HepG2 (cell line): ENCODE measurements around the gene PHYHIPL. TPM values are rescaled to one million over a fixed set of nuclear protein-coding genes. Genes with fewer than 3 reads are reported as not detected.

Experiments used
- AKAP8 ChIP-seq: sonication (generic); formaldehyde crosslinking; IDR thresholded peaks from 2 replicates; pipeline ENCODE4 v1.5.1; 2020; ENCODE audit warnings: mild to moderate bottlenecking, missing genetic modification reagents
- FOXK1 ChIP-seq: sonication (generic); formaldehyde crosslinking; IDR thresholded peaks from 2 replicates; pipeline ENCODE4 v1.4.0; 2020; ENCODE audit warnings: low read depth, missing genetic modification reagents, borderline replicate concordance
- GTF3A ChIP-seq: sonication (generic); formaldehyde crosslinking; conservative IDR thresholded peaks from 2 replicates; pipeline ENCODE4 v1.4.0; 2020; ENCODE audit warnings: mild to moderate bottlenecking, missing genetic modification reagents
- HDAC1 ChIP-seq: sonication (generic); formaldehyde crosslinking; IDR thresholded peaks from 2 replicates; pipeline ENCODE4 v1.5.1; 2020; ENCODE audit warnings: mild to moderate bottlenecking, missing genetic modification reagents
- JUND ChIP-seq: sonication (generic); formaldehyde crosslinking; IDR thresholded peaks from 2 replicates; pipeline ENCODE4 v1.8.0; 2022; ENCODE audit warnings: mild to moderate bottlenecking, missing genetic modification reagents
- MIXL1 ChIP-seq: IDR thresholded peaks from 2 replicates; pipeline ENCODE4 v1.6.1; 2016
- NFKBIZ ChIP-seq: IDR thresholded peaks from 2 replicates; pipeline ENCODE4 v1.6.1; 2018; ENCODE audit warnings: missing genetic modification reagents, missing compliant biosample characterization
- RBFOX2 ChIP-seq: fragments of 200-400 bp; formaldehyde crosslinking; IDR thresholded peaks from 2 replicates; pipeline ENCODE4 v1.6.1; 2017; ENCODE audit warnings: low read depth, mild to moderate bottlenecking, low read length
- STAG1 ChIP-seq: sonication (generic); formaldehyde crosslinking; IDR thresholded peaks from 2 replicates; pipeline ENCODE4 v1.4.0; 2020; ENCODE audit warnings: missing genetic modification reagents
- TARDBP ChIP-seq: sonication (generic); formaldehyde crosslinking; IDR thresholded peaks from 2 replicates; pipeline ENCODE4 v1.8.0; 2022; ENCODE audit warnings: mild to moderate bottlenecking, missing genetic modification reagents
- THAP11 ChIP-seq: IDR thresholded peaks from 2 replicates; pipeline ENCODE4 v1.6.1; 2016; ENCODE audit warnings: missing biosample characterization, missing genetic modification reagents
- ZFP90 ChIP-seq: sonication (generic); formaldehyde crosslinking; IDR thresholded peaks from 2 replicates; pipeline ENCODE4 v1.8.0; 2022; ENCODE audit warnings: missing genetic modification reagents, mild to moderate bottlenecking, inconsistent platforms, borderline replicate concordance
- ZNF775 ChIP-seq: sonication (generic); formaldehyde crosslinking; IDR thresholded peaks from 2 replicates; pipeline ENCODE4 v1.4.0; 2020; ENCODE audit warnings: missing genetic modification reagents, mild to moderate bottlenecking, moderate library complexity, borderline replicate concordance
- ZNF782 ChIP-seq: sonication (generic); formaldehyde crosslinking; IDR thresholded peaks from 2 replicates; pipeline ENCODE4 v1.4.0; 2020; ENCODE audit warnings: missing genetic modification reagents, mild to moderate bottlenecking, borderline replicate concordance
- polyA plus RNA-seq, 8 experiments: library from polyadenylated mRNA; depleted of rRNA in 3 of 8; stranded (reverse) in 7 of 8; unstranded in 1 of 8; fragments of >200 nt; fragmentation: Illumina TruSeq in 4 of 8; extraction: Trizol in 4 of 8; gene quantifications; 2 replicates each; pipeline versions ENCODE4 v1.2.1 to v1.2.3, GENCODE V29; 2011 to 2016; ENCODE audit warnings: low read depth in 4 of 8, missing spikeins in 1 of 8, mixed read lengths in 1 of 8; ENCODE audit not compliant: insufficient read depth in 1 of 8
- total RNA-seq, 5 experiments: library from RNA; depleted of rRNA; stranded (reverse); fragments of >200 nt; fragmentation: Illumina TruSeq; extraction: Trizol; gene quantifications; 2 replicates each; pipeline ENCODE4 v1.2.3, GENCODE V29; 2016; ENCODE audit warnings: low read depth in 1 of 5
- TF ChIP-seq, protein P1 (sequence below): sonication (generic); formaldehyde crosslinking; conservative IDR thresholded peaks from 2 replicates; pipeline ENCODE4 v1.4.0; 2020; ENCODE audit warnings: mild to moderate bottlenecking, missing genetic modification reagents, moderate library complexity
- TF ChIP-seq, protein P2 (sequence below): sonication (generic); formaldehyde crosslinking; conservative IDR thresholded peaks from 2 replicates; pipeline ENCODE4 v1.8.0; 2022; ENCODE audit warnings: mild to moderate bottlenecking, moderate library complexity, missing genetic modification reagents
- TF ChIP-seq, protein P3 (sequence below): sonication (generic); formaldehyde crosslinking; IDR thresholded peaks from 2 replicates; pipeline ENCODE4 v1.5.0; 2020; ENCODE audit warnings: mild to moderate bottlenecking, missing genetic modification reagents
- TF ChIP-seq, protein P4 (sequence below): IDR thresholded peaks from 2 replicates; pipeline ENCODE4 v1.6.1; 2016; ENCODE audit warnings: low read depth, missing genetic modification reagents, missing compliant biosample characterization

PHYHIPL gene
- total and polyA plus RNA-seq, 2 of the 13 experiments (the other 11 are each of a cell fraction or from before 2014, with no cell fraction given): 40.6 to 78.5 TPM

DNA sequence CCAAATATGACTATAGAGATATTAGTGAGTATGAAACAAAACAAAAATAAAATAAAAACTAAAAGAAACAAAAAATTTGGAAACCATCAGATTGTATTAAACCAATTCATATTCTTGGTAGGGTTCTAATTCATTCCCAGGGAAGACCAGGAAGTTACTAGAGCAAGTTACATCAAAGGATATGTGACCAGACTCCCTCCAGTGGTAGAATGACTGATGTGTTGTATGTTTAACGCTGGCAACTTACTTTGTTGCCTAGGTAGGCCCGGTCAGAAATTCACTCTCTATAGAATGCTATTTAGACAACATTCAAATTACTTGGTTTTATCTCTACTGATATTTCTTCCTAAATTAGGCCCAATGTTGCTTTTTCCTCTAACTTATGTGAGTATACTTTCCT lies 5.2 kb downstream of the PHYHIPL start (continued):
- TF ChIP-seq RBFOX2 (peak; percentile 65), THAP11 (CRISPR knock-in tag) (no peak), STAG1 (CRISPR knock-in tag) (peak; percentile 86), FOXK1 (peak; percentile 18; the same call in 1 of the 2 replicates), NFKBIZ (CRISPR knock-in tag) (no peak), JUND (no peak), ZNF782 (CRISPR knock-in tag) (no peak), TARDBP (CRISPR knock-in tag) (no peak), AKAP8 (CRISPR knock-in tag) (no peak), ZNF775 (CRISPR knock-in tag) (no peak), HDAC1 (CRISPR knock-in tag) (no peak), ZFP90 (no peak), MIXL1 (CRISPR knock-in tag) (no peak), GTF3A (CRISPR knock-in tag) (no peak)
- TF ChIP-seq, protein P1, sequence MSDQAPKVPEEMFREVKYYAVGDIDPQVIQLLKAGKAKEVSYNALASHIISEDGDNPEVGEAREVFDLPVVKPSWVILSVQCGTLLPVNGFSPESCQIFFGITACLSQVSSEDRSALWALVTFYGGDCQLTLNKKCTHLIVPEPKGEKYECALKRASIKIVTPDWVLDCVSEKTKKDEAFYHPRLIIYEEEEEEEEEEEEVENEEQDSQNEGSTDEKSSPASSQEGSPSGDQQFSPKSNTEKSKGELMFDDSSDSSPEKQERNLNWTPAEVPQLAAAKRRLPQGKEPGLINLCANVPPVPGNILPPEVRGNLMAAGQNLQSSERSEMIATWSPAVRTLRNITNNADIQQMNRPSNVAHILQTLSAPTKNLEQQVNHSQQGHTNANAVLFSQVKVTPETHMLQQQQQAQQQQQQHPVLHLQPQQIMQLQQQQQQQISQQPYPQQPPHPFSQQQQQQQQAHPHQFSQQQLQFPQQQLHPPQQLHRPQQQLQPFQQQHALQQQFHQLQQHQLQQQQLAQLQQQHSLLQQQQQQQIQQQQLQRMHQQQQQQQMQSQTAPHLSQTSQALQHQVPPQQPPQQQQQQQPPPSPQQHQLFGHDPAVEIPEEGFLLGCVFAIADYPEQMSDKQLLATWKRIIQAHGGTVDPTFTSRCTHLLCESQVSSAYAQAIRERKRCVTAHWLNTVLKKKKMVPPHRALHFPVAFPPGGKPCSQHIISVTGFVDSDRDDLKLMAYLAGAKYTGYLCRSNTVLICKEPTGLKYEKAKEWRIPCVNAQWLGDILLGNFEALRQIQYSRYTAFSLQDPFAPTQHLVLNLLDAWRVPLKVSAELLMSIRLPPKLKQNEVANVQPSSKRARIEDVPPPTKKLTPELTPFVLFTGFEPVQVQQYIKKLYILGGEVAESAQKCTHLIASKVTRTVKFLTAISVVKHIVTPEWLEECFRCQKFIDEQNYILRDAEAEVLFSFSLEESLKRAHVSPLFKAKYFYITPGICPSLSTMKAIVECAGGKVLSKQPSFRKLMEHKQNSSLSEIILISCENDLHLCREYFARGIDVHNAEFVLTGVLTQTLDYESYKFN (CRISPR knock-in tag): no peak
- TF ChIP-seq, protein P2, sequence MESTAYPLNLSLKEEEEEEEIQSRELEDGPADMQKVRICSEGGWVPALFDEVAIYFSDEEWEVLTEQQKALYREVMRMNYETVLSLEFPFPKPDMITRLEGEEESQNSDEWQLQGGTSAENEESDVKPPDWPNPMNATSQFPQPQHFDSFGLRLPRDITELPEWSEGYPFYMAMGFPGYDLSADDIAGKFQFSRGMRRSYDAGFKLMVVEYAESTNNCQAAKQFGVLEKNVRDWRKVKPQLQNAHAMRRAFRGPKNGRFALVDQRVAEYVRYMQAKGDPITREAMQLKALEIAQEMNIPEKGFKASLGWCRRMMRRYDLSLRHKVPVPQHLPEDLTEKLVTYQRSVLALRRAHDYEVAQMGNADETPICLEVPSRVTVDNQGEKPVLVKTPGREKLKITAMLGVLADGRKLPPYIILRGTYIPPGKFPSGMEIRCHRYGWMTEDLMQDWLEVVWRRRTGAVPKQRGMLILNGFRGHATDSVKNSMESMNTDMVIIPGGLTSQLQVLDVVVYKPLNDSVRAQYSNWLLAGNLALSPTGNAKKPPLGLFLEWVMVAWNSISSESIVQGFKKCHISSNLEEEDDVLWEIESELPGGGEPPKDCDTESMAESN: no peak
- TF ChIP-seq, protein P3, sequence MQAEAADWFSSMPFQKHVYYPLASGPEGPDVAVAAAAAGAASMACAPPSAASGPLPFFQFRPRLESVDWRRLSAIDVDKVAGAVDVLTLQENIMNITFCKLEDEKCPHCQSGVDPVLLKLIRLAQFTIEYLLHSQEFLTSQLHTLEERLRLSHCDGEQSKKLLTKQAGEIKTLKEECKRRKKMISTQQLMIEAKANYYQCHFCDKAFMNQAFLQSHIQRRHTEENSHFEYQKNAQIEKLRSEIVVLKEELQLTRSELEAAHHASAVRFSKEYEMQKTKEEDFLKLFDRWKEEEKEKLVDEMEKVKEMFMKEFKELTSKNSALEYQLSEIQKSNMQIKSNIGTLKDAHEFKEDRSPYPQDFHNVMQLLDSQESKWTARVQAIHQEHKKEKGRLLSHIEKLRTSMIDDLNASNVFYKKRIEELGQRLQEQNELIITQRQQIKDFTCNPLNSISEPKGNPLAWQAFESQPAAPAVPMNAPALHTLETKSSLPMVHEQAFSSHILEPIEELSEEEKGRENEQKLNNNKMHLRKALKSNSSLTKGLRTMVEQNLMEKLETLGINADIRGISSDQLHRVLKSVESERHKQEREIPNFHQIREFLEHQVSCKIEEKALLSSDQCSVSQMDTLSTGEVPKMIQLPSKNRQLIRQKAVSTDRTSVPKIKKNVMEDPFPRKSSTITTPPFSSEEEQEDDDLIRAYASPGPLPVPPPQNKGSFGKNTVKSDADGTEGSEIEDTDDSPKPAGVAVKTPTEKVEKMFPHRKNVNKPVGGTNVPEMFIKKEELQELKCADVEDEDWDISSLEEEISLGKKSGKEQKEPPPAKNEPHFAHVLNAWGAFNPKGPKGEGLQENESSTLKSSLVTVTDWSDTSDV: no peak
- TF ChIP-seq, protein P4, sequence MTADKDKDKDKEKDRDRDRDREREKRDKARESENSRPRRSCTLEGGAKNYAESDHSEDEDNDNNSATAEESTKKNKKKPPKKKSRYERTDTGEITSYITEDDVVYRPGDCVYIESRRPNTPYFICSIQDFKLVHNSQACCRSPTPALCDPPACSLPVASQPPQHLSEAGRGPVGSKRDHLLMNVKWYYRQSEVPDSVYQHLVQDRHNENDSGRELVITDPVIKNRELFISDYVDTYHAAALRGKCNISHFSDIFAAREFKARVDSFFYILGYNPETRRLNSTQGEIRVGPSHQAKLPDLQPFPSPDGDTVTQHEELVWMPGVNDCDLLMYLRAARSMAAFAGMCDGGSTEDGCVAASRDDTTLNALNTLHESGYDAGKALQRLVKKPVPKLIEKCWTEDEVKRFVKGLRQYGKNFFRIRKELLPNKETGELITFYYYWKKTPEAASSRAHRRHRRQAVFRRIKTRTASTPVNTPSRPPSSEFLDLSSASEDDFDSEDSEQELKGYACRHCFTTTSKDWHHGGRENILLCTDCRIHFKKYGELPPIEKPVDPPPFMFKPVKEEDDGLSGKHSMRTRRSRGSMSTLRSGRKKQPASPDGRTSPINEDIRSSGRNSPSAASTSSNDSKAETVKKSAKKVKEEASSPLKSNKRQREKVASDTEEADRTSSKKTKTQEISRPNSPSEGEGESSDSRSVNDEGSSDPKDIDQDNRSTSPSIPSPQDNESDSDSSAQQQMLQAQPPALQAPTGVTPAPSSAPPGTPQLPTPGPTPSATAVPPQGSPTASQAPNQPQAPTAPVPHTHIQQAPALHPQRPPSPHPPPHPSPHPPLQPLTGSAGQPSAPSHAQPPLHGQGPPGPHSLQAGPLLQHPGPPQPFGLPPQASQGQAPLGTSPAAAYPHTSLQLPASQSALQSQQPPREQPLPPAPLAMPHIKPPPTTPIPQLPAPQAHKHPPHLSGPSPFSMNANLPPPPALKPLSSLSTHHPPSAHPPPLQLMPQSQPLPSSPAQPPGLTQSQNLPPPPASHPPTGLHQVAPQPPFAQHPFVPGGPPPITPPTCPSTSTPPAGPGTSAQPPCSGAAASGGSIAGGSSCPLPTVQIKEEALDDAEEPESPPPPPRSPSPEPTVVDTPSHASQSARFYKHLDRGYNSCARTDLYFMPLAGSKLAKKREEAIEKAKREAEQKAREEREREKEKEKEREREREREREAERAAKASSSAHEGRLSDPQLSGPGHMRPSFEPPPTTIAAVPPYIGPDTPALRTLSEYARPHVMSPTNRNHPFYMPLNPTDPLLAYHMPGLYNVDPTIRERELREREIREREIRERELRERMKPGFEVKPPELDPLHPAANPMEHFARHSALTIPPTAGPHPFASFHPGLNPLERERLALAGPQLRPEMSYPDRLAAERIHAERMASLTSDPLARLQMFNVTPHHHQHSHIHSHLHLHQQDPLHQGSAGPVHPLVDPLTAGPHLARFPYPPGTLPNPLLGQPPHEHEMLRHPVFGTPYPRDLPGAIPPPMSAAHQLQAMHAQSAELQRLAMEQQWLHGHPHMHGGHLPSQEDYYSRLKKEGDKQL: no peak
